NT2/D1 (cell line): ENCODE data around the gene PARP8.
"Not testable (repeated sequence)": the region's sequence is repeated elsewhere in the genome, so short reads cannot be mapped to it uniquely, and the experiment has no call there.

Source experiments
- SUZ12 ChIP-seq: IDR thresholded peaks from 2 replicates; pipeline ENCODE4 v1.6.1; 2011; ENCODE audit not compliant: insufficient read length, insufficient read depth; ENCODE audit errors: extremely low read depth
- YY1 ChIP-seq: IDR thresholded peaks from 2 replicates; pipeline ENCODE4 v1.6.1; 2011; ENCODE audit not compliant: insufficient read length, insufficient read depth
- ZNF274 ChIP-seq: IDR thresholded peaks from 2 replicates; pipeline ENCODE4 v1.6.1; 2011; ENCODE audit warnings: mild to moderate bottlenecking, low read depth, low read length

GRCh38 chr5:50665761-50666202 is 655 bp upstream of the PARP8 start:
- not testable (repeated sequence) for TF ChIP-seq ZNF274, YY1, SUZ12
